ENCODE data around the gene FBLN2. TPM values are rescaled to one million over a fixed set of nuclear protein-coding genes. Genes with fewer than 3 reads are reported as not detected.

Gene FBLN2
- total RNA-seq, 1 donor from 2014 or later = 67.5 TPM

DNA sequence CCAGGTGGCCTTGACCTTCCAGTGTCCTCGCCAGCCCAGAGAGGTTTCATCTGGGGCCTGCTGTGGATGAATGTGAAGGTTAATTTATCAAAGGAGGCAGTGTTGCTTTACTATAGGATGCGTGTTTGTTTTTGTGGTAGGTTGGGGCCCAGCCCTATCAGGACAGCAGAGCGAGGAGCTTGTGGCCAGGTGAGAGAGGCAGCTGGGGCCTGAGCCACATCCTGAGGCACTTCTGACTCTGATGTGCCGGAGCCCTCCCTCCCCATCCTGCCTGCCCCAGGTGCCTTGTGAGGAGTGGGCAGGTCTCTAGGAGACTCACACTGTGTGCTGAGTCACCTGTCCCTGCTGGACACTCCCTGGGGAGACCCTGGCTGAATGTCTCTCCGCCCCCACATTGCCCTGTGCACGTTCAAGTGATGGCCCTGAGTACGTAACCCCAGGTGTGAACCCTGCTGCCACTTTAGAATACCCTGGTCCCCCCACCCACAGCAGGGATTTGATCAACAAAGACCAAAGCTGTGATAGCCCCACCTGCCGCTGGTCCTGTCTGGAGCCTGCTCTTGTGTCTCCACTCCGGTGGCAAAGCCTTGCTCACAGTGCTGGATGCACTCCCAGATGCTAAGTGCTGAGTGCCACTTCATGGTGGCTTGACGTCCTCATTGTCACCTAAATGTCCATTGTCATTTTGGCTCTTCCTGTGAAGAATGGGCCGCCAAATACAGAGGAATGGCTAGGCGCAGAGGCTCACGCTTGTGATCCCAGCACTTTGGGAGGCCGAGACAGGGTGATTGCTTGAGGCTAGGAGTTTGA, 16.0 kb downstream of the FBLN2 start:
- H3K27ac Mint-ChIP-seq = no peak overlapping the region
- no peaks in the 10 kb centered on the region for H3K27me3 Mint-ChIP-seq (ENCODE audit: low read depth)
- DNase-seq (ENCODE audit: low spot score in 2 of 2, unreplicated experiment in 2 of 2) = no peak
- no peaks in the 10 kb centered on the region for H3K9me3 Mint-ChIP-seq
- no peak overlapping the region for H3K4me3 Mint-ChIP-seq
- peaks cover 25% of the 10 kb centered on the region for H3K4me1 Mint-ChIP-seq
- no peaks in the 10 kb centered on the region for H3K36me3 Mint-ChIP-seq
- TF ChIP-seq CTCF (IDR thresholded peaks at IDR 0.05; ENCODE audit: unreplicated experiment) = no peak

- no peaks in the 10 kb centered on the region for H3K36me3 Mint-ChIP-seq
- no peaks in the 10 kb centered on the region for H3K9me3 Mint-ChIP-seq
- H3K27me3 Mint-ChIP-seq (ENCODE audit: low read depth) = no peaks in the 10 kb centered on the region
- peaks cover 17% of the 10 kb centered on the region for H3K4me1 Mint-ChIP-seq
- no peak for TF ChIP-seq CTCF (IDR thresholded peaks at IDR 0.05; ENCODE audit: unreplicated experiment)
- no peak overlapping the region for H3K27ac Mint-ChIP-seq
- no peak overlapping the region for H3K4me3 Mint-ChIP-seq
- no peak for DNase-seq (ENCODE audit: low spot score in 2 of 2, unreplicated experiment in 2 of 2)
Measured at GRCh38 chr3:13565581-13566452, 16.9 kb downstream of the FBLN2 start.

DNA sequence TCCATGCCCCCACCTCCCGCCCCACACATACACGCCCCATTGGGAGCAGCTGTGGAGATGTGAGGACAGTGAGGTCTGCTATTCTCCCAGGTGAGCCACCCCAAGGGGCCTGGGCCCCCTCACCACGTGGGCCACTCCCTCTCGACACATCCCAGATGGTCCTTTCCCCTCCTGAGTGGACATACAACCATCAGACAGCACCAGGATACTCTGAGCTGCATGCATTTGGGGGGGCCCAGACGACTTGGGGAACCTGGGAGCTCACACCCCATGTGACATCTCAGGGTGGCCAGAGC, 17.5 kb downstream of the FBLN2 start:
- Mint-ChIP-seq H3K4me1 (peaks cover 12% of the 10 kb centered on the region), H3K4me3 (no peak overlapping the region), H3K36me3 (no peaks in the 10 kb centered on the region), H3K27me3 (ENCODE audit: low read depth) (no peaks in the 10 kb centered on the region), H3K9me3 (no peaks in the 10 kb centered on the region), H3K27ac (no peak overlapping the region)
- DNase-seq (ENCODE audit: low spot score in 2 of 2, unreplicated experiment in 2 of 2) = no peak
- TF ChIP-seq CTCF (IDR thresholded peaks at IDR 0.05; ENCODE audit: unreplicated experiment) = no peak

GRCh38 chr3:13566769-13567310, 17.9 kb downstream of the FBLN2 start:
- Mint-ChIP-seq H3K27me3 (ENCODE audit: low read depth) (no peaks in the 10 kb centered on the region), H3K4me1 (peaks cover 10% of the 10 kb centered on the region), H3K9me3 (no peaks in the 10 kb centered on the region), H3K27ac (no peak overlapping the region), H3K36me3 (no peaks in the 10 kb centered on the region), H3K4me3 (no peak overlapping the region)
- TF ChIP-seq CTCF (IDR thresholded peaks at IDR 0.05; ENCODE audit: unreplicated experiment) = no peak
- no peak for DNase-seq (ENCODE audit: low spot score in 2 of 2, unreplicated experiment in 2 of 2)

DNA sequence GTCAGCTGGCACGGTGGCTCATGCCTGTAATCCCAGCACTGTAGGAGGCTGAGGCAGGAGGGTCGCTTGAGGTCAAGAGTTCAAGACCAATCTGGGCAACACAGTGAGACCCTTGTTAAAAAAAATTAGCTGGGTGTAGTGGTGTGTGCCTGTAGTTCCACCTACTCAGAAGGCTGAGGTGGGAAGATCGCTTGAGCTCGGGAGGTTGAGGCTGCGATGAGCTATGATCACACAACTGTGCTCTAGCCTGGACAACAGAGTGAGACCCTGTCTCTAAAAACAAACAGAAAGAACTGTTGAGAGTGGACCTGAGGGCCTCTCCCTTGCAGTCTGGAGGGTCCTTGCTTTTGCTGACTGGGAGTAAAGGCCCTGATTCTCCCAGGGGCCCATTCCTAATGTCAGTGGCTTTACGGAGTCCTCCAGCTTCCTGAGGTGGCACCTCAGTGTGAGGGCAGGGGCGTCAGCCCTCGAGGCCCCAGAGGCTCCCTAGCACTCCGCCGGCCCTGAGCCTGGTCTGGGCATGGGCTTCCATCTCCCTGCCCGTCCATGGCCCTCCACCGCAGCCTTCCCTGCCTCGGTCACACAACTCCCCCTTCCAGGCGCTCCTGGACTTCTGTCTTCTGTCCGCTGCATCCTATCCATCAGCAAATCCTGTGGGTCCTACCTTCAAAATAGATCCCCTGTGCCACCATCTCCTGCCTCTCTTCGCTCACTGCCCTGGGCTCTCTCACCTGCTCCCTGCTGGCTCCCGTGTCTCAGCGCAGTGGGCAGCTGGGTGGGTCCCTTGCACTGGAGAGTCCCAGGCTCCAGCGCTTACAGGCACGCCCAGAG, 19.0 kb downstream of the FBLN2 start:
- TF ChIP-seq CTCF (IDR thresholded peaks at IDR 0.05; ENCODE audit: unreplicated experiment) = no peak
- Mint-ChIP-seq H3K9me3 (no peaks in the 10 kb centered on the region), H3K4me3 (no peak overlapping the region), H3K36me3 (no peaks in the 10 kb centered on the region), H3K27ac (no peak overlapping the region), H3K27me3 (ENCODE audit: low read depth) (no peaks in the 10 kb centered on the region), H3K4me1 (peaks cover 10% of the 10 kb centered on the region)
- no peak for DNase-seq (ENCODE audit: low spot score in 2 of 2, unreplicated experiment in 2 of 2)
